Endodermal cell (in vitro differentiated cells): ENCODE data around the gene COX15. TPM values are rescaled to one million over a fixed set of nuclear protein-coding genes. Genes with fewer than 3 reads are reported as not detected.

ENCODE experiments used
- DNase-seq: peaks from one replicate; pipeline ENCODE4 v3.0.0-alpha.2; 2017
- H3K27ac ChIP-seq: 2 replicates; pipeline ENCODE4 v1.5.1; 2013; ENCODE audit warnings: mild to moderate bottlenecking, low read depth, low read length, moderate library complexity
- H3K27me3 ChIP-seq: 2 replicates; pipeline ENCODE4 v1.6.1; 2013; ENCODE audit warnings: mild to moderate bottlenecking, low read length, moderate library complexity; ENCODE audit not compliant: insufficient read depth, control insufficient read depth, poor library complexity, severe bottlenecking
- H3K36me3 ChIP-seq: 2 replicates; pipeline ENCODE4 v1.7.0; 2013; ENCODE audit warnings: mild to moderate bottlenecking, low read length, moderate library complexity; ENCODE audit not compliant: control insufficient read depth, insufficient read depth
- H3K4me1 ChIP-seq: one replicate; pipeline ENCODE4 v1.7.0; 2013; ENCODE audit warnings: low read length; ENCODE audit not compliant: control insufficient read depth, insufficient read depth
- H3K4me3 ChIP-seq: 2 replicates; pipeline ENCODE4 v1.5.1; 2013; ENCODE audit warnings: mild to moderate bottlenecking, low read length, moderate library complexity
- H3K9ac ChIP-seq: 2 replicates; pipeline ENCODE4 v1.6.1; 2013; ENCODE audit warnings: mild to moderate bottlenecking, low read length, moderate library complexity; ENCODE audit not compliant: poor library complexity, severe bottlenecking; ENCODE audit errors: extremely low read depth
- H3K9me3 ChIP-seq: 2 replicates; pipeline ENCODE4 v1.6.1; 2013; ENCODE audit warnings: mild to moderate bottlenecking, low read length, moderate library complexity; ENCODE audit not compliant: control insufficient read depth
- H3K27ac Mint-ChIP-seq: 2 replicates; pipeline ENCODE4 v1.8.0; 2020; ENCODE audit warnings: mixed read lengths
- H3K27me3 Mint-ChIP-seq: 2 replicates; pipeline ENCODE4 v1.8.0; 2021; ENCODE audit warnings: mild to moderate bottlenecking, mixed read lengths; ENCODE audit not compliant: insufficient read depth
- H3K36me3 Mint-ChIP-seq: 2 replicates; pipeline ENCODE4 v1.8.0; 2020; ENCODE audit warnings: low read depth, mixed read lengths
- H3K4me1 Mint-ChIP-seq: 2 replicates; pipeline ENCODE4 v1.8.0; 2020; ENCODE audit warnings: mixed read lengths
- H3K4me3 Mint-ChIP-seq: 2 replicates; pipeline ENCODE4 v1.8.0; 2020; ENCODE audit warnings: mild to moderate bottlenecking, moderate library complexity, mixed read lengths
- H3K9me3 Mint-ChIP-seq: 2 replicates; pipeline ENCODE4 v1.8.0; 2020; ENCODE audit warnings: mild to moderate bottlenecking, mixed read lengths
- CTCF ChIP-seq: fragments of 200-600 bp; sonication (generic); conservative IDR thresholded peaks from 2 replicates; pipeline ENCODE4 v1.5.0; 2021; ENCODE audit warnings: antibody characterized with exemption, mild to moderate bottlenecking
- WGBS, 2 experiments: methylation state at CpG; one replicate each; pipeline versions ENCODE4 v1.1.5 to v1.1.7; 2013; ENCODE audit warnings: missing lambda C conversion rate in 2 of 2, mixed read lengths in 1 of 2; ENCODE audit not compliant: insufficient coverage in 1 of 2, insufficient read length in 1 of 2; 5-methylcytosine and 5-hydroxymethylcytosine counted together
- total RNA-seq, 2 donors: library from RNA; stranded (reverse); fragmentation: NEBNext Ultra II Directional in 1 of 2; extraction: Animal tissue kit (Norgen Biotek cat#: 25700) in 1 of 2; gene quantifications; 2 replicates in 1 of 2; 3 replicates in 1 of 2; pipeline ENCODE4 v1.2.1, GENCODE V29; 2021

The COX15 gene
- total RNA-seq, 2 donors from 2014 or later: 39.0 to 42.6 TPM

- 9 to 17% methylated on average over 10 to 16 of the region's 16 CpGs for WGBS, 2 experiments
- Histone ChIP-seq H3K36me3 (peaks cover 33% of the 10 kb centered on the region), H3K27ac (no peak overlapping the region), H3K27me3 (no peaks in the 10 kb centered on the region), H3K4me1 (no peaks in the 10 kb centered on the region), H3K9me3 (no peaks in the 10 kb centered on the region), H3K4me3 (peak overlapping the region; percentile 99), H3K9ac (peak overlapping the region; percentile 87)
- Mint-ChIP-seq H3K9me3 (no peaks in the 10 kb centered on the region), H3K27ac (peak overlapping the region; percentile 100), H3K36me3 (peaks cover 26% of the 10 kb centered on the region), H3K4me1 (peaks cover 8% of the 10 kb centered on the region), H3K27me3 (no peaks in the 10 kb centered on the region), H3K4me3 (peak overlapping the region; percentile 98)
- TF ChIP-seq CTCF: no peak
- no peak for DNase-seq
These were observed 458 bp downstream of the COX15 start for GRCh38 chr10:99731306-99732032.

- TF ChIP-seq CTCF: no peak
- Histone ChIP-seq H3K4me1 (no peaks in the 10 kb centered on the region), H3K27ac (no peak overlapping the region), H3K4me3 (no peak overlapping the region), H3K27me3 (no peaks in the 10 kb centered on the region), H3K9me3 (no peaks in the 10 kb centered on the region), H3K9ac (no peak overlapping the region), H3K36me3 (peaks cover 41% of the 10 kb centered on the region)
- 80 to 95% methylated on average over 1 of the region's 1 CpG for WGBS, 2 experiments
- H3K36me3 Mint-ChIP-seq: peaks cover 30% of the 10 kb centered on the region
- H3K4me3 Mint-ChIP-seq: no peak overlapping the region
- H3K4me1 Mint-ChIP-seq: peaks cover 8% of the 10 kb centered on the region
- no peak overlapping the region for H3K27ac Mint-ChIP-seq
- no peaks in the 10 kb centered on the region for H3K9me3 Mint-ChIP-seq
- H3K27me3 Mint-ChIP-seq: no peaks in the 10 kb centered on the region
- DNase-seq: no peak
These were observed 1.9 kb downstream of the COX15 start for GRCh38 chr10:99730026-99730425.

GRCh38 chr10:99720387-99720786, 11.5 kb downstream of the COX15 start:
- H3K27me3 Mint-ChIP-seq: no peaks in the 10 kb centered on the region
- Histone ChIP-seq H3K9ac (no peak overlapping the region), H3K4me1 (no peaks in the 10 kb centered on the region), H3K36me3 (peaks cover 82% of the 10 kb centered on the region), H3K9me3 (no peaks in the 10 kb centered on the region), H3K27ac (no peak overlapping the region), H3K4me3 (no peak overlapping the region), H3K27me3 (no peaks in the 10 kb centered on the region)
- H3K4me3 Mint-ChIP-seq: no peak overlapping the region
- WGBS, 2 experiments: 88 to 100% methylated on average over 2 of the region's 2 CpGs
- H3K9me3 Mint-ChIP-seq: no peaks in the 10 kb centered on the region
- H3K36me3 Mint-ChIP-seq: peaks cover 77% of the 10 kb centered on the region
- no peaks in the 10 kb centered on the region for H3K4me1 Mint-ChIP-seq
- no peak for TF ChIP-seq CTCF
- DNase-seq: no peak
- H3K27ac Mint-ChIP-seq: no peak overlapping the region
